Uterus (tissue), 2 donors: ENCODE results near the gene RBM42.

Experiments used
- CTCF ChIP-seq, 4 experiments: fragments of 200-600 bp in 2 of 4; fragments of 450-650 bp in 2 of 4; sonication (generic) in 2 of 4; IDR thresholded peaks; one replicate each; pipeline ENCODE4 v1.5.1; 2016 to 2019; ENCODE audit warnings: antibody characterized with exemption in 4 of 4, mild to moderate bottlenecking in 2 of 4, moderate library complexity in 1 of 4
- POLR2A ChIP-seq, 2 donors: fragments of 450-650 bp; IDR thresholded peaks; one replicate each; pipeline ENCODE4 v1.6.1; 2016; ENCODE audit warnings: antibody characterized with exemption in 2 of 2, mild to moderate bottlenecking in 1 of 2, moderate library complexity in 1 of 2

- TF ChIP-seq CTCF (IDR thresholded peaks at IDR 0.05) (no peak), POLR2A (IDR thresholded peaks at IDR 0.05) (no peak)
Observed at GRCh38 chr19:35641515-35642151, 12.8 kb downstream of the RBM42 start, which contains the start of gene ETV2.
